HepG2 (cell line): ENCODE results near the gene SNX27. TPM values are rescaled to one million over a fixed set of nuclear protein-coding genes. Genes with fewer than 3 reads are reported as not detected.

ENCODE experiments used
- ATAC-seq: fragments of 200-7000 bp; cut with Tn5 transposase; 3 replicates; pipeline ENCODE4 v1.9.1; 2020; ENCODE audit warnings: mild to moderate bottlenecking, moderate library complexity
- BruUV-seq: library from RNA; stranded (reverse); fragments of 400-500 nt; replicated peaks from 2 replicates; lab custom pipeline; 2021; lab: Mats Ljungman, UMichigan
- CTCF ChIA-PET: fragments of 300-600 bp; formaldehyde crosslinking; extraction: SDS; loops from one replicate; lab custom pipeline; 2021; ENCODE audit warnings: low total read pairs, inconsistent platforms, low intra/inter-chr PET ratio; lab: Yijun Ruan, JAX
- POLR2A ChIA-PET: fragments of 350-600 bp; sonication (Branson Sonifier 250); formaldehyde crosslinking; loops from one replicate; lab custom pipeline; 2020; ENCODE audit warnings: antibody characterized with exemption, inconsistent platforms; lab: Yijun Ruan, JAX
- DNase-seq: peaks from one replicate; pipeline ENCODE4 v3.0.0-alpha.2; 2015; ENCODE audit warnings: low spot score
- FAIRE-seq: peaks from 3 replicates; lab custom pipeline; 2011; peaks lifted over from hg19 to GRCh38; lab: Jason Lieb, UNC
- H2AFZ ChIP-seq: one replicate; pipeline ENCODE4 v1.6.1; 2011; ENCODE audit warnings: low read length, inconsistent platforms
- H3K27ac ChIP-seq: fragments of 300-600 bp; 3 replicates; pipeline ENCODE4 v1.8.0; 2011; ENCODE audit warnings: mixed run types, mild to moderate bottlenecking, mixed read lengths, low read length, inconsistent platforms; ENCODE audit not compliant: insufficient read depth; ENCODE audit errors: extremely low read length
- H3K27me3 ChIP-seq, 2 experiments: fragments of 200-600 bp in 1 of 2; 2 replicates in 1 of 2; 3 replicates in 1 of 2; pipeline versions ENCODE4 v1.6.0 to v1.8.0; 2011; ENCODE audit warnings: low read length in 2 of 2, mild to moderate bottlenecking in 2 of 2, moderate library complexity in 2 of 2, inconsistent platforms in 1 of 2; ENCODE audit not compliant: insufficient read depth in 2 of 2, control insufficient read depth in 1 of 2
- H3K36me3 ChIP-seq, 2 experiments: fragments of 200-600 bp in 1 of 2; replicated peaks in 1 of 2; 2 replicates in 1 of 2; 3 replicates in 1 of 2; pipeline versions ENCODE4 v1.5.1 to v1.8.0; 2011; ENCODE audit warnings: low read length in 2 of 2, inconsistent platforms in 1 of 2; ENCODE audit not compliant: insufficient read depth in 2 of 2, control insufficient read depth in 1 of 2
- H3K4me1 ChIP-seq: 2 replicates; pipeline ENCODE4 v1.5.1; 2012; ENCODE audit warnings: low read length, inconsistent platforms; ENCODE audit not compliant: insufficient read depth
- H3K4me2 ChIP-seq: 2 replicates; pipeline ENCODE4 v1.6.0; 2011; ENCODE audit warnings: low read depth, low read length, inconsistent platforms
- H3K4me3 ChIP-seq, 3 experiments: fragments of 200-600 bp in 1 of 3; sonication (generic), shearing (Covaris generic) in 1 of 3; replicated peaks in 1 of 3; 2 replicates each; pipeline ENCODE4 v1.5.1; 2011 to 2016; ENCODE audit warnings: low read length in 3 of 3, inconsistent platforms in 2 of 3, low read depth in 2 of 3, mild to moderate bottlenecking in 2 of 3, control low read depth in 1 of 3, mixed read lengths in 1 of 3; ENCODE audit not compliant: insufficient read depth in 1 of 3
- H3K79me2 ChIP-seq: one replicate; pipeline ENCODE4 v1.6.1; 2011; ENCODE audit warnings: low read length, inconsistent platforms; ENCODE audit not compliant: insufficient read depth
- H3K9ac ChIP-seq: 2 replicates; pipeline ENCODE4 v1.6.0; 2011; ENCODE audit warnings: mild to moderate bottlenecking, low read depth, low read length, inconsistent platforms; ENCODE audit not compliant: insufficient read depth
- H3K9me3 ChIP-seq: 2 replicates; pipeline ENCODE4 v1.5.1; 2012; ENCODE audit warnings: mild to moderate bottlenecking, low read length
- H4K20me1 ChIP-seq: 2 replicates; pipeline ENCODE4 v1.6.0; 2011; ENCODE audit warnings: inconsistent platforms, mild to moderate bottlenecking, low read length, moderate library complexity; ENCODE audit not compliant: insufficient read depth
- GLMP ChIP-seq: sonication (generic); formaldehyde crosslinking; IDR thresholded peaks from 2 replicates; pipeline ENCODE4 v1.9.0; 2021; ENCODE audit warnings: missing genetic modification reagents, mild to moderate bottlenecking, borderline replicate concordance
- HOXA7 ChIP-seq: sonication (generic); formaldehyde crosslinking; IDR thresholded peaks from 2 replicates; pipeline ENCODE4 v1.8.1; 2022; ENCODE audit warnings: mild to moderate bottlenecking, missing genetic modification reagents, moderate library complexity
- NCOR1 ChIP-seq: fragments of 200-600 bp; sonication (generic); IDR thresholded peaks from 2 replicates; pipeline ENCODE4 v1.7.0; 2017; ENCODE audit warnings: antibody characterized with exemption, low read length, borderline replicate concordance
- SKI ChIP-seq: fragments of 450-650 bp; IDR thresholded peaks from one replicate; pipeline ENCODE4 v1.6.1; 2018; ENCODE audit warnings: mild to moderate bottlenecking; ENCODE audit not compliant: partially characterized antibody
- SNAPC2 ChIP-seq: sonication (generic); formaldehyde crosslinking; IDR thresholded peaks from 2 replicates; pipeline ENCODE4 v1.8.1; 2022; ENCODE audit warnings: mild to moderate bottlenecking, missing genetic modification reagents
- ZNF563 ChIP-seq: sonication (generic); formaldehyde crosslinking; IDR thresholded peaks from 2 replicates; pipeline ENCODE4 v1.8.0; 2022; ENCODE audit warnings: mild to moderate bottlenecking, moderate library complexity, missing genetic modification reagents
- ZNF570 ChIP-seq: sonication (generic); formaldehyde crosslinking; IDR thresholded peaks from 2 replicates; pipeline ENCODE4 v1.4.0; 2020; ENCODE audit warnings: mild to moderate bottlenecking, missing genetic modification reagents, borderline replicate concordance
- ZNF674 ChIP-seq: sonication (generic); formaldehyde crosslinking; IDR thresholded peaks from 2 replicates; pipeline ENCODE4 v1.5.0; 2020; ENCODE audit warnings: low read depth, mild to moderate bottlenecking, missing genetic modification reagents
- WGBS: methylation state at CpG from one replicate; pipeline ENCODE4 v1.1.6; 2017; ENCODE audit warnings: low lambda C conversion rate; 5-methylcytosine and 5-hydroxymethylcytosine counted together
- in situ Hi-C: cut with HindIII; loops from 2 replicates; pipeline ENCODE4 v1.10.0; 2017; ENCODE audit warnings: low pct_unique_long_range_greater_than_20kb; ENCODE audit not compliant: extremely low pct_ligation_motif_present
- intact Hi-C: fragments of 100-400 bp; cut with micrococcal nuclease; formaldehyde crosslinking; loops from one replicate; pipeline ENCODE4 v1.10.0; 2022; ENCODE audit not compliant: unreplicated experiment
- polyA plus RNA-seq, 8 experiments: library from polyadenylated mRNA; depleted of rRNA in 3 of 8; stranded (reverse) in 7 of 8; unstranded in 1 of 8; fragments of >200 nt; fragmentation: Illumina TruSeq in 4 of 8; extraction: Trizol in 4 of 8; gene quantifications; 2 replicates each; pipeline versions ENCODE4 v1.2.1 to v1.2.3, GENCODE V29; 2011 to 2016; ENCODE audit warnings: low read depth in 4 of 8, missing spikeins in 1 of 8, mixed read lengths in 1 of 8; ENCODE audit not compliant: insufficient read depth in 1 of 8
- total RNA-seq, 5 experiments: library from RNA; depleted of rRNA; stranded (reverse); fragments of >200 nt; fragmentation: Illumina TruSeq; extraction: Trizol; gene quantifications; 2 replicates each; pipeline ENCODE4 v1.2.3, GENCODE V29; 2016; ENCODE audit warnings: low read depth in 1 of 5

The SNX27 gene
- total and polyA plus RNA-seq, 2 of the 13 experiments (the other 11 are each of a cell fraction or from before 2014, with no cell fraction given): 14.4 to 17.8 TPM

DNA sequence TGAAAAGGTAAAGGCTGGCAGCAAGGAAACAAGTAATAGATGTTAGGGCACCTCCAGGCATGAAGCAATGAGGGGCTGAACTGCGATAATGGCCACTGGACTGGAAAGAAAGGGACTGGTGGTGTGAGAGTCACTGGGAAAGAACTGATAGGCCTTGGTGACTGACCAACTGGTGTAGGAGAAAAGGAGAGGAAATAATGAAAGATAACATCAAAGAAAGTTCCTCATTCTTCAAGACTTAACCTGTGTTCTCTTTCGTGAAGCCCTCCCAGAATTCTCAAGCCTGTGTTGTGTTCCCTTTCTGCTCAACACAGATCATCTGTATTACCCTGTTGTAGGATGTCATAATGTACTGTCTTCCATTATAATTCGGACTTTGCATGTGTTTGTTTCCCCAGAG is 20.9 kb upstream of the SNX27 start:
- no peak for ATAC-seq
- Histone ChIP-seq H3K27me3 (0 out of 5 replicates have a peak, but pooled peaks cover 0 to 3% of the 10 kb centered on the region in 2 experiments), H3K4me3 (no peak overlapping the region), H3K36me3 (no peaks in the 10 kb centered on the region), H4K20me1 (no peaks in the 10 kb centered on the region), H2AFZ (no peak overlapping the region), H3K9ac (no peak overlapping the region)
- WGBS: 44% methylated on average over 3 of the region's 3 CpGs
- intact Hi-C loops: loop anchor here (10.0 kb wide), 2 partner anchors 104 to 146 kb away; no protein-coding TSS in a partner anchor
- TF ChIP-seq ZNF570 (CRISPR knock-in tag): peak; percentile 94; the same call in 1 of the 2 replicates
- TF ChIP-seq GLMP (CRISPR knock-in tag): no peak
- TF ChIP-seq, all 625 proteins: peak for 1
- BruUV-seq: no TSS peak
- DNase-seq: no peak
- ChIA-PET POLR2A (no interaction called here), CTCF (no interaction called here)
- Histone ChIP-seq H3K27ac (no peak overlapping the region), H3K79me2 (no peaks in the 10 kb centered on the region), H3K9me3 (no peaks in the 10 kb centered on the region), H3K4me2 (no peak overlapping the region), H3K4me1 (peaks cover 33% of the 10 kb centered on the region)
- in situ Hi-C loops: loop anchor here (10.0 kb wide), 2 partner anchors 144 to 244 kb away; partner anchors contain the start of genes C2CD4D and RORC
- no peak for FAIRE-seq

GRCh38 chr1:151593730-151594129 is 18.1 kb upstream of the SNX27 start:
- Histone ChIP-seq H3K27ac (no peak overlapping the region), H3K36me3 (no peaks in the 10 kb centered on the region), H3K4me1 (peaks cover 34% of the 10 kb centered on the region), H3K27me3 (peaks cover 0 to 3% of the 10 kb centered on the region in 2 experiments; a peak in 1 of 5 replicates), H3K9ac (no peak overlapping the region), H3K4me3 (peak overlapping the region in 2 of 3 experiments; percentile 15 to 21; a peak in 2 of 6 replicates), H3K9me3 (no peaks in the 10 kb centered on the region), H3K4me2 (peak overlapping the region; percentile 69), H4K20me1 (no peaks in the 10 kb centered on the region), H2AFZ (no peak overlapping the region), H3K79me2 (no peaks in the 10 kb centered on the region)
- in situ Hi-C loops (loop anchor here (10.0 kb wide), 2 partner anchors 141 to 241 kb away; partner anchors contain the start of genes C2CD4D and RORC), intact Hi-C loops (loop anchor here (1.0 to 10.0 kb wide), 4 partner anchors 101 to 243 kb away; no protein-coding TSS in a partner anchor)
- no TSS peak for BruUV-seq
- ChIA-PET CTCF (interaction anchor here (0.9 to 3.5 kb wide), 4 partner anchors 59 to 243 kb away, joined by 3 to 21 read pairs (median 10); no protein-coding TSS in a partner anchor), POLR2A (interaction anchor here (1.2 to 1.4 kb wide), 2 partner anchors 26 to 54 kb away, joined by 3 to 4 read pairs; partner anchors contain the start of gene TUFT1)
- no peak for DNase-seq
- TF ChIP-seq ZNF563 (CRISPR knock-in tag) (no peak), ZNF674 (CRISPR knock-in tag) (no peak), SKI (no peak), HOXA7 (CRISPR knock-in tag) (no peak), SNAPC2 (CRISPR knock-in tag) (0 out of 2 replicates have a peak, but pooled peaks have one; percentile 17), NCOR1 (no peak)
- WGBS: 30% methylated on average over 8 of the region's 9 CpGs
- FAIRE-seq: no peak
- peak; percentile 30; the same call in 1 of the 3 replicates for ATAC-seq
